Endothelial cell (in vitro differentiated cells): ENCODE measurements around the gene AGK. TPM values are rescaled to one million over a fixed set of nuclear protein-coding genes. Genes with fewer than 3 reads are reported as not detected.

Experiments
- DNase-seq: peaks from one replicate; pipeline ENCODE4 v3.0.0; 2021; ENCODE audit warnings: low spot score
- H3K27ac Mint-ChIP-seq: one replicate; pipeline ENCODE4 v1.8.0; 2021; ENCODE audit warnings: mixed read lengths, inconsistent platforms; ENCODE audit not compliant: unreplicated experiment
- H3K27me3 Mint-ChIP-seq: one replicate; pipeline ENCODE4 v1.8.0; 2021; ENCODE audit warnings: mild to moderate bottlenecking, moderate library complexity, mixed read lengths, inconsistent platforms; ENCODE audit not compliant: unreplicated experiment
- H3K36me3 Mint-ChIP-seq: one replicate; pipeline ENCODE4 v1.8.0; 2021; ENCODE audit warnings: mild to moderate bottlenecking, low read depth, mixed read lengths, inconsistent platforms; ENCODE audit not compliant: unreplicated experiment
- H3K4me1 Mint-ChIP-seq: one replicate; pipeline ENCODE4 v1.8.0; 2021; ENCODE audit warnings: mild to moderate bottlenecking, mixed read lengths, inconsistent platforms; ENCODE audit not compliant: unreplicated experiment
- H3K4me3 Mint-ChIP-seq: one replicate; pipeline ENCODE4 v1.8.0; 2021; ENCODE audit warnings: mild to moderate bottlenecking, mixed read lengths, inconsistent platforms; ENCODE audit not compliant: unreplicated experiment
- H3K9me3 Mint-ChIP-seq: one replicate; pipeline ENCODE4 v1.8.0; 2021; ENCODE audit warnings: mixed read lengths, inconsistent platforms; ENCODE audit not compliant: unreplicated experiment
- long read RNA-seq: library from polyadenylated mRNA; unstranded; transcript quantifications from one replicate; pipeline ENCODE4 v2.0.0, GENCODE V29; 2020; ENCODE audit not compliant: unreplicated experiment
- total RNA-seq: library from RNA; stranded (reverse); fragmentation: NEBNext Ultra II Directional; extraction: Animal tissue kit (Norgen Biotek cat#: 25700); gene quantifications from one replicate; pipeline ENCODE4 v1.2.1, GENCODE V29; 2021; ENCODE audit not compliant: unreplicated experiment
- TF ChIP-seq, protein P1 (sequence below): fragments of 200-600 bp; sonication (generic); IDR thresholded peaks from one replicate; pipeline ENCODE4 v1.5.0; 2021; ENCODE audit warnings: antibody characterized with exemption; ENCODE audit not compliant: unreplicated experiment

The AGK gene
- 32.0 TPM for total RNA-seq
- long read RNA-seq, transcript AGK-201 (16 exons, 3,849 nt) = major isoform, 5 of 13 reads
- long read RNA-seq, partial matches to known transcripts = 2 of 13 reads
- long read RNA-seq, other reads (novel, unspliced or antisense) = 5 of 13 reads

DNA sequence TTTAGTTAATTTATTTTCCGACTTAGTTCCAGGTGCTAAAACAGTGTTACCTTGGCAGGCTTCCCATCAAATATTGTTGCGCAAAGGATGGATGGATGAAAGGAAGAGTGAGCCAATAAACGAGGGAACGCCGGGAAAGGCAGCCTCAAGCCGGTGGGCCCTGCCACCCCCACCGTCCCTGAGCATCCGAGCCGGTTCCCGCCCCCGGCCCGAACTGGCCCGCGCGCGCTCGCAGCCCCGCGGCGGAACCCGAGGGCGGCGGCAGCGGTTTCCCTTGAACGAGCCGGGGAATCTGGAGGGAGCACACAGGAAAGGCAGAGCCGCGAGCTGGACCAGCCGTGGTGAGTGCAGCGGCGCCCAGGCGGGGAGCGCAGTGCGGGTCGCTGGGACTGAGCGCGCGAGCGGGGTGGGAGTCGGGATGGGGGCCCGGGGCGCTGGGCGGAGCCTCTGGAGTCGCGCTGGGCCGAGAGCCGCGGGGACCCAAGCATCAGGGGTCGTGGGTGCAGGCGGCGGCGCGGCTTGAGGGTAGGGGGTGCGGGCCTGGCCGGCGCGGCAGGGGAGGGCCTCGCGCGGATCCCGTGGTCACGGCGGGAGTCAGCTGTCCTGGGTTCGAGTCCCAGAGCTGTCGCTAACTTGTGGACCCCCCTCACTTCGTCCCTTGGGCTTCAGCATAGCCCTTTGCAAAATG is at the start of gene AGK:
AGK (plus strand) TSS at position 317 of the 688 bp plus-strand sequence. CDS start 4,057 bp downstream, outside the sequence.
- peaks cover 4% of the 10 kb centered on the region for H3K27me3 Mint-ChIP-seq
- H3K9me3 Mint-ChIP-seq = no peaks in the 10 kb centered on the region
- H3K27ac Mint-ChIP-seq = peak within 1 kb of the TSS; percentile 11
- peaks cover 19% of the 10 kb centered on the region for H3K4me1 Mint-ChIP-seq
- TF ChIP-seq, protein P1, sequence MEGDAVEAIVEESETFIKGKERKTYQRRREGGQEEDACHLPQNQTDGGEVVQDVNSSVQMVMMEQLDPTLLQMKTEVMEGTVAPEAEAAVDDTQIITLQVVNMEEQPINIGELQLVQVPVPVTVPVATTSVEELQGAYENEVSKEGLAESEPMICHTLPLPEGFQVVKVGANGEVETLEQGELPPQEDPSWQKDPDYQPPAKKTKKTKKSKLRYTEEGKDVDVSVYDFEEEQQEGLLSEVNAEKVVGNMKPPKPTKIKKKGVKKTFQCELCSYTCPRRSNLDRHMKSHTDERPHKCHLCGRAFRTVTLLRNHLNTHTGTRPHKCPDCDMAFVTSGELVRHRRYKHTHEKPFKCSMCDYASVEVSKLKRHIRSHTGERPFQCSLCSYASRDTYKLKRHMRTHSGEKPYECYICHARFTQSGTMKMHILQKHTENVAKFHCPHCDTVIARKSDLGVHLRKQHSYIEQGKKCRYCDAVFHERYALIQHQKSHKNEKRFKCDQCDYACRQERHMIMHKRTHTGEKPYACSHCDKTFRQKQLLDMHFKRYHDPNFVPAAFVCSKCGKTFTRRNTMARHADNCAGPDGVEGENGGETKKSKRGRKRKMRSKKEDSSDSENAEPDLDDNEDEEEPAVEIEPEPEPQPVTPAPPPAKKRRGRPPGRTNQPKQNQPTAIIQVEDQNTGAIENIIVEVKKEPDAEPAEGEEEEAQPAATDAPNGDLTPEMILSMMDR = no peak
- DNase-seq = peak; percentile 78
- H3K36me3 Mint-ChIP-seq = peaks cover 4% of the 10 kb centered on the region
- peak within 1 kb of the TSS; percentile 91 for H3K4me3 Mint-ChIP-seq

- Mint-ChIP-seq H3K27me3 (no peaks in the 10 kb centered on the region), H3K9me3 (no peaks in the 10 kb centered on the region), H3K36me3 (no peaks in the 10 kb centered on the region), H3K4me1 (no peaks in the 10 kb centered on the region), H3K4me3 (no peak overlapping the region), H3K27ac (no peak overlapping the region)
- TF ChIP-seq, protein P1 = no peak
- DNase-seq = no peak
Measured at GRCh38 chr7:141501451-141501850, 49.8 kb upstream of the AGK start.

- no peak for DNase-seq
- no peak overlapping the region for H3K4me3 Mint-ChIP-seq
- peaks cover 3% of the 10 kb centered on the region for H3K4me1 Mint-ChIP-seq
- no peaks in the 10 kb centered on the region for H3K36me3 Mint-ChIP-seq
- peaks cover 3% of the 10 kb centered on the region for H3K27me3 Mint-ChIP-seq
- no peaks in the 10 kb centered on the region for H3K9me3 Mint-ChIP-seq
- H3K27ac Mint-ChIP-seq = no peak overlapping the region
- TF ChIP-seq, protein P1 = no peak
Measured at GRCh38 chr7:141511316-141511675, 39.9 kb upstream of the AGK start.

- Mint-ChIP-seq H3K9me3 (no peaks in the 10 kb centered on the region), H3K4me3 (peak overlapping the region; percentile 54)
Measured at GRCh38 chr7:141511676-141512396, 39.4 kb upstream of the AGK start.

More at GRCh38 chr7:141511676-141512396, 39.4 kb upstream of the AGK start:
- Mint-ChIP-seq H3K27me3 (peaks cover 3% of the 10 kb centered on the region), H3K36me3 (no peaks in the 10 kb centered on the region), H3K4me1 (peaks cover 3% of the 10 kb centered on the region), H3K27ac (no peak overlapping the region)
- DNase-seq = peak; percentile 4
- TF ChIP-seq, protein P1 = no peak
